DLD1 (cell line): ENCODE results near the gene MEGF11.

Source experiments
- in situ Hi-C: cut with HindIII; loops from 2 replicates; pipeline ENCODE4 v1.10.0; 2017; ENCODE audit warnings: low sequenced_read_pairs

The MEGF11 gene

GRCh38 chr15:66241087-66241907, 12.3 kb downstream of the MEGF11 start:
- in situ Hi-C loops = no loop called here

GRCh38 chr15:66240240-66240794, 13.2 kb downstream of the MEGF11 start:
- in situ Hi-C loops = no loop called here

GRCh38 chr15:66239514-66239913, 14.0 kb downstream of the MEGF11 start:
- in situ Hi-C loops = no loop called here

GRCh38 chr15:66238318-66238717, 15.2 kb downstream of the MEGF11 start:
- in situ Hi-C loops = no loop called here

- in situ Hi-C loops = no loop called here
Observed at GRCh38 chr15:66237513-66238235, 15.9 kb downstream of the MEGF11 start.

GRCh38 chr15:66236806-66237375, 16.7 kb downstream of the MEGF11 start:
- in situ Hi-C loops = no loop called here

- in situ Hi-C loops = no loop called here
Observed at GRCh38 chr15:66235866-66236265, 17.7 kb downstream of the MEGF11 start.

- in situ Hi-C loops = no loop called here
Observed at GRCh38 chr15:66234798-66235197, 18.8 kb downstream of the MEGF11 start.

- in situ Hi-C loops = no loop called here
Observed at GRCh38 chr15:66233487-66234415, 19.8 kb downstream of the MEGF11 start.

- in situ Hi-C loops = no loop called here
Observed at GRCh38 chr15:66232267-66232625, 21.3 kb downstream of the MEGF11 start.

- in situ Hi-C loops = no loop called here
Observed at GRCh38 chr15:66231394-66232266, 21.9 kb downstream of the MEGF11 start.

GRCh38 chr15:66229790-66230465, 23.6 kb downstream of the MEGF11 start:
- in situ Hi-C loops = no loop called here

GRCh38 chr15:66228807-66229735, 24.5 kb downstream of the MEGF11 start:
- in situ Hi-C loops = no loop called here

GRCh38 chr15:66226736-66227135, 26.8 kb downstream of the MEGF11 start:
- in situ Hi-C loops = no loop called here

GRCh38 chr15:66225656-66226274, 27.8 kb downstream of the MEGF11 start:
- in situ Hi-C loops = no loop called here

GRCh38 chr15:66224946-66225345, 28.6 kb downstream of the MEGF11 start:
- in situ Hi-C loops = no loop called here
